GM08714 (cell line): ENCODE data around the gene THRSP.

ENCODE experiments used
- H3K4me3 ChIP-seq: fragments of 200-500 bp; sonication (Bioruptor generic); 2 replicates; pipeline ENCODE4 v1.5.1; 2014; ENCODE audit warnings: mild to moderate bottlenecking, low read length, inconsistent platforms
- ZNF274 ChIP-seq: IDR thresholded peaks from 2 replicates; pipeline ENCODE4 v1.6.1; 2012; ENCODE audit warnings: mild to moderate bottlenecking, low read depth, low read length

THRSP gene

DNA sequence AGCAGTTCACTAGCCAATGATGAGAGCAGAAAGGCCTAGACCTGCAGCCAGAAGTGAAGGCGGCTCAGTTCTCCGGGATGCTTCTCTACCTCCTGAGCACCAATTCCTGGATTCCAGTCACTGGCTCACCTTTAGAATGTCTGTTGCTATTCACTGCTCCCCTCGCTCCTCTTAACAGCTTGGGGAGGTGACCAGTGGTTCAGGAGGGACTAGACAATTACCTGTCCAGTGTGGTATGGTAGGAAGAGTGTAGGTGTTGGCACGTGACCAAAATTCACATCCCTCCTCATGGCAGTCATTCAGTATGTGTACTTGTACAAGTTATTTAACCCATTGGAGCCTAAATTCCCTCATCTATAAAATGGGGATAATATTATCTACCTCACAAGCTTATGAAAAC, 4.0 kb downstream of the THRSP start:
- no peak overlapping the region for H3K4me3 ChIP-seq
- TF ChIP-seq ZNF274, result no peak

DNA sequence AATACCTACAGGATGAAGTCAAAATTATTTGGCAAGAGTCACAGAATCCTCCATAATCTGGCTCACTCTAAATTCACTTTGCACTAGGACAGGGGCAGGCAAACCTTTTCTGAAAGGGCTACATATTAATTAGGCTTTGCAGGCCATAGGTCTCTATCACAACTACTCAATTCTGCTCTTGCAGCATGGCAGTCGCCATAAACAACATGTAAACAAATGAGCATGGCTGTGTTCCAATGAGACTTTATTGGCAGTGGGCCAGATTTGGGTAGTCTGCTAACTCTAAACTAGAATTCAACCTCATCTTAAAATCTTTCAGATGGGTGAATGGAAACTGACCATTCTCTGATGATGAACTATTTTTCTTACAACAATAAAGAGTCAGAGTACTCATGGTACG, 5.8 kb downstream of the THRSP start:
- no peak overlapping the region for H3K4me3 ChIP-seq
- TF ChIP-seq ZNF274, result no peak

DNA sequence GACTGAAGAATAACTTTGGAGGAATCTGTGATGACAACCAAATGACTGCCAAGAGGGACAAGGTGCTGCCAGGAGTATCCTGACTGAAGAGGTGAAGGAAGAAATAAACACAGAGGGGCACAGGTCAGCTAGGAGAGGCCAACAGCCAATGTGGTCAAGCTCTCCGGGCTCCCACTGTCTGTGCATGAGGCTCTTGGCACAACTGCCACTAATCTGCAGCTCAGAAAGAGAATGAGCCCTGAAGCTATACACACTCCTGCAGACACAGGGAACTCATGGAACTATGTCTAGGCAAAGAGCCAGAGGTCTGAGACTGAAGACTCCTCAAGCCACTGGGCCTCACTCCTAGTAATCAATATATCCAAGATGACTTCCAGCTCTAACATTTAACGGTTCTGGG, 7.0 kb downstream of the THRSP start:
- TF ChIP-seq ZNF274, result no peak
- no peak overlapping the region for H3K4me3 ChIP-seq

DNA sequence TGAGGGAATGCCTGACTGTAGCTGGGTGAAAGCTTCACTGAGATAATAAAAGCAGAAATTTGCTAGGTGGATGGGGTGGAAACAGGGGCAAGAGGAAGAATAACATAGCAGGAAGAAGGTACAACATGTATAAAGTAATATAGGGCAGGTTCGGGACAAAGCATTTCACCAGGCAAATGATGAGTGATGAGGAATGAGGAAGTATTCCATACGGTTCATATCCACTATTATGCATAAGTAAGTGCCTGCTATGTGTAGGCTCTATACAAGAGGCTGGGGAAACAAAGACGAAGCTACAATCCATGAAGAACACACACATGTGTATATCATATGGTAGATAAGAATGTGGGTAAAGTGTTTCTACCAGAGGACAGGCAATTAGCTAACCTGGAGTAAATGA, 8.1 kb downstream of the THRSP start:
- H3K4me3 ChIP-seq, result no peak overlapping the region
- no peak for TF ChIP-seq ZNF274

DNA sequence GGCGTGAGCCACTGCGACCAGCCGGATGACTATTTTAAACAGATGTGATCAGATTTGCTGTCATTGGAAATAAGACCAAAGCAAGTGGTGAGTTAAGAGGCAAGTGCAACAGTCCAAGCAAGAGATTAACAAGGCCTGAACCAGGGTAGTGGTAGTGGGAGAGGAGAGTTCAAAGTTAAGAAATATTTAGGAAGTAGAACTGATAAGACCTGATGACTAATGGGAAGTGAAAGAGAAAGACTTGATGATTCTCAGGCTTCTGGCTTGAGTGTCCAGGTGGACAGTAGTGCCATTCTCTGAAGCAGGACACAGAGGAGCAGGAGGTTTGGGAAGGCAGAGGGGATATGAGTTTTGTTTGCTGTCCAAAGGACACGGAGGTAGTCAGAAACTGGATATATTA, 8.8 kb downstream of the THRSP start:
- H3K4me3 ChIP-seq, result no peak overlapping the region
- no peak for TF ChIP-seq ZNF274

DNA sequence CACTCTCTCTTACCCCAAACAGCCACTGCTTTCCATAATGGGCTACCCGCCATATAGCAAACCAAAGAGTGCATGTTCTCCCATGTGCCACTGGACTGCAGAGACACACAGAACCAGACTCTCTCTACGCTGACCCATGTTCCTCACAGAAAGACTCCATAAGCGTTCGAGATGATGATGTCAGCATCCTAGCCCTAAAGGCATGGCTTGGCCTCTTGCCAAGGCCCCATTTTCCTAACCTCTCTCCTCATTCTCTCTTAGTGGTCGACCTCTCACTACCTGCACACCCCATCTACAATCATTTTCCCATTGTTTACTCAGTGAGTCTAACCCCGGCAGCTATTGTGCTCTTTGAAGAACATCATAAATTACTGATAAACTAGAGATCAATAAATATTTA, 11.1 kb downstream of the THRSP start:
- no peak overlapping the region for H3K4me3 ChIP-seq
- TF ChIP-seq ZNF274, result no peak

DNA sequence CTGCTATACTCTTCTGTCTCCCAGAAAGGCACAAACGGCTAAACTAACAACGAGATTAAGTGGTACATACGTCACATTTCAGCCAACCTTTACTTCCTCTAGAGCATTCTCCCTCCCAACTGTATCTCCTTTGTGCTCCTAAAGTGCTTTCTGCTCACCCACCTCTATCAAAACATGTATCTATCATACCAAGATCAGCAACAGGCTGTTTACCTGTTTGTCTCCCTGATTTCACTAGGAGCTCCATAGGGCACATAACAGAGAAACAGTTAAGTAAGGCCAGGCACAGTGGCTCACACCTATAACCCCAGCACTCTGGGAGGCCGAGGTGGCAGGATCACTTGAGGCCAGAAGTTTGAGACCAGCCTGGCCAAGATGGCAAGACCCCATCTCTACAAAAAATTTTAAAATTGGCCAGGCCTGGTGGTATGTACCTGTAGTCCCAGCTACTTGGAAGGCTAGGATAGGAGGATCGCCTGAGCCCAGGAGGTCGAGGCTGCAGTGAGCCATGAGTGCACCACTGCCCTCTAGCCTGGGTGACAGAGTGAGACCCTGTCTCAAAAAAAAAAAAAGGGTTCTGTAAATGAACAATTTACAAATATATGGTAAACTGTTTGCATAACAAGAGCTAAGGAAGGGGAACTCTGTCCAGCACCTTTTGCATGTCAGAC, 13.2 kb downstream of the THRSP start:
- H3K4me3 ChIP-seq, result no peak overlapping the region

DNA sequence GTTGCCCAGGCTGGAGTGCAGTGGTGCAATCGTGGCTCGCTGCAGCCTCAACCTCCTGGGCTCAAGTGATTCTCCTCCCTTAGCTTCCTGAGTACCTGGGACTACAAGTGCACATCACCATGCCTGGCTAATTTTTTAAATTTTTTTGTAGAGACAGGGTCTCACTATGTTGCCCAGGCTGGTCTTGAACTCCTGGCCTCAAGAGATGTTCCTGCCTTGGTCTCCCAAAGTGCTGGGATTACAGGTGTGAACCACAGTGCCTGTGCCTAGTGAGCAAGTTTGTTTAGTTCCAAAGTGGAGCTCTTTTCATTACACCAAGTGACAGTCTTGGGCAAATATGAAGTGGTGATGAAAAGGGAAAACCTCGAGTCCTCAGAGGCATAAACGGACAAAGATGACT, 13.9 kb downstream of the THRSP start:
- H3K4me3 ChIP-seq, result peak overlapping the region; percentile 84; the same call in 1 of the 2 replicates

More for the DNA sequence above, 13.2 kb downstream of the THRSP start:
- no peak for TF ChIP-seq ZNF274

DNA sequence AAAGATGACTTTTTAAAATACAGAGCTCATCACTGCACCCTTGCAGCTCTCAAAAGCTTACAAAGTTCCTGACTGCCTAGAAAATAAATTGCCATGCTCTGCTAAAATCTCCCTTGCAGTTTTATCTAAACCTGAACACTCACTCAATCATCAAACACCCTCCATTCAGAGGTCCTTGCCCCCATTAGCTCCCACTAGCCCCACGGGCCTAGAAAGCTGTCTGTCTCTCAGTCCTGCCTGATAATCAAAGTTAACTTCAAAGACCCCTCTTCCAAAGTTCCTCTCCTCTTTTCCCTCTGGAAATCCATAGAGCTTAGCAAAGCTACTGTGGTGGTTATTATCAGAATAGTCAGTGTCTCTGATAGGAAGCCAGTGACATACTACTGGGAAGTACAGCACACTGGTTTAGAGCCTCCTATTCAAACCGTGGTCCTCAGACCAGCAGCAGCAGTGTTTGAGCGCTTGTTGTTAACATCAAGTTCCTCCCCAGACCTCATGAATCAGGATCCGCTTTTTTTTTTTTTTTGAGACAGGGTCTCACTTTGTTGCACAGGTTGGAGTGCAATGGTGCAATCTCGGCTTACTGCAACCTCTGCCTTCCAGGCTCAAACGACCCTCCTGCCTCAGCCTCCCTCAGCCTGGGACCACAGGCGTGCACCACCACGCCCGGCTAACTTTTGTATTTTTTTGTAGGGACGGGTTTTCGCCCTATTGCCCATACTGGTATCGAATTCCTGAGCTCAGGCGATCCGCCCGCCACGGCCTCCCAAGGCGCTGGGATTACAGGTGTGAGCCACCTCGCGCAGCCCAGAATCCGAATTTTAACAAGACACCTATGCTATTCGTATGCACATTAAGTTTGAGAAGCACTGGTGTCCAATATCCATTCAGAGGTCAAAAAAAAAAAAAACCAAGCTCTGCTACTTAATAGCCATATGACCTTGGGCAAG, 14.8 kb downstream of the THRSP start:
- no peak for TF ChIP-seq ZNF274
- peak overlapping the region; percentile 84 for H3K4me3 ChIP-seq

DNA sequence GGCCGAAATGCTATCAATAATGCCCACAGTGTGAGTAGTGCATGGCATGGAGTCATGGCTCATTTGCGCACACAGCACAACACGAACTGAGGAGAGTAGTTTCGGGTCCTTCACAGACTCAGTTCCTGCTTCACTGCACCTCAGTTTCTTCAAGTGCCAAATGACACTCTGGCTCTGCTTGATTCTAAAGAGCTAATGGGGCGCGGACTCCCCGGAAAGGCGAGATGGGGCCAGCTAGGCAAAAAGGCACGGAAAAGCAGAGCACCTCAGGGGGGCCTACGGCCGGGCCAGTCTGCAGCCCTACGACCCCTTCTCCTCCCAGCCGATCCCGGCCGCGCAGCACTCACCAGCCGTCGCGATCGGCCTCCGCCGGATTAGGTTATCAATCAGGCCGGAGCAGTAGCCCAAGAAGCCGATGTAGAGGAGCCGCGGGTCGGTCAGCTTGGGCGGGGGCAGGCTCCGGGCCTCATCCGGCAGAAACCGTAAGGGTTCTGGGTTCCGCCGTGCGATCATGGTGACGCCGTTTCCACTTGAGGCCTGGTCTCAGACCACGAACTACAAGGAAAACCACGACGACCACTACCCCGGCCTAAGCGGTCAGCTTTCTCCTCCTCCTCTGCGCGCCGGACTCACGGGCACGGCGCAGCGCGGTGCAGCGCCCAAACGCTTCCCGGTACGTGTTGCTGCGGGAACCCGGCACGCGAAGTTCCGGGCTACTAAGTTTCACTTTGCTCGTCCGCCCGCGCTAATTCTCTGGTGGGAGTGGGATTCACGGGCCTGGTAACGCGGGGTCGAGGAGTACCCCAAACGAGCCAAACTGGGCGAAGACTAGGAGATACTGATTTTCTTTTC, 15.8 kb downstream of the THRSP start, which contains the start of gene NDUFC2:
TSS of gene NDUFC2 (minus strand) at position 631 of the 852 bp plus-strand sequence. CDS start at position 513, 118 bp downstream.
- peak within 1 kb of the TSS; percentile 84 for H3K4me3 ChIP-seq

DNA sequence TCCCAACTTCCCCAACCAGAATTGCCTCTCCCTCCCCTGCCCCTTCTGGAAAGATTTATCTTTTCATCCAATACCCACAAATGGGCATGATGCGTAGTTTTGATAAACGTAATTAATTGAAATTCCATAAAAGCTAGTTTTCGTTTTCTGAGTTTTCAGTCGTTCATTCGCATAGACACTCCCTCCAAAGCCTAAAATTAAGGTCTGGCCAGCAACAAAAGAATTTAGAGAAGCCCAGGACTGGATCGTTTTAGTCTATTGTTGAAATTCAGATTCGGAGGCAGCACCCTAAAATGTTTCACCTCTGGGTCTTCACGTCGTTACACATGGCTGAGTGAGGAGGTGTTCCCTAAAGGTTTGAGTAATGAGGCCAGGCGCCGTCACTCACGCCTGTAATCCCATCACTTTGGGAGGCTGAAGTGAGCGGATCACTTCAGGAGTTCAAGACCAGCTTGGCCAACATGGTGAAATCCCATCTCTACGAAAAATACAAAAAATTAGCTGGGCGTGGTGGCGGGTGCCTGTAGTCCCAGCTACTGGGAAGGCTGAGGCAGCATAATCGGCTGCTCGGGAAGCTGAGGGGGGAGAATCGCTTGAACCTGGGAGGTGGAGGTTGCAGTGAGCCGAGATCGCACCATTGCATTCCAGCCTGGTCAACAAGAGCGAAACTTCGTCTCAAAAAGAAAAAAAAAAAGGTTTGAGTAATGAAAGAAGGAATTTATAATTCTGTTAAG, 16.6 kb downstream of the THRSP start:
- H3K4me3 ChIP-seq, result peak overlapping the region; percentile 84
- no peak for TF ChIP-seq ZNF274

More for the DNA sequence above, 15.8 kb downstream of the THRSP start, which contains the start of gene NDUFC2:
- no peak for TF ChIP-seq ZNF274

DNA sequence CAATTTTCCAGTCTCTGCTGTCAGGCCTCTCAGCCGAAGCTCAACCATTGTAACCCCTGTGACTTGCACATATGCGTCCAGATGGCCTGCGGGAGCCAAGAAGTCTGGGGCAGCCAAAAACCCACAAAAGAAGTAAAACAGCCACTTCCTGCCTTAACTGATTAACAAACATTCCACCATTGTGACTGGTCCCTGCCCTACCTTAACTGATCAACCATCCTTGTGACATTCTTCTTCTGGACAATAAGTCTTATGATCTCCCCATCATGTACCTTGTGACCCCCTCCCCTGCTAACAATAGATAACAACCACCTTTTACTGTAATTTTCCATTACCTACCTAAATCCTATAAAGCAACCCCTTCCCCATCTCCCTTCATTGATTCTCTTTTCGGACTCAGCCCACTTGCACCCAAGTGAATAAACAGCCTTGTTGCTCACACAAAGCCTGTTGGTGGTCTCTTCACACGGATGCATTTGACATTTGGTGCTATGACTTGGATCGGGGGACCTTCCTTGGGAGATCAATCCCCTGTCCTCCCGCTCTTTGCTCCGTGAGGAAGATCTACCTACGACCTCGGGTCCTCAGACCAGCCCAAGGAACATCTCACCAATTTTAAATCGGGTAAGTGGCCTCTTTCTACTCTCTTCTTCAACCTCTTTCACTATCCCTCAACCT, 17.3 kb downstream of the THRSP start:
- no peak overlapping the region for H3K4me3 ChIP-seq
- TF ChIP-seq ZNF274, result no peak

DNA sequence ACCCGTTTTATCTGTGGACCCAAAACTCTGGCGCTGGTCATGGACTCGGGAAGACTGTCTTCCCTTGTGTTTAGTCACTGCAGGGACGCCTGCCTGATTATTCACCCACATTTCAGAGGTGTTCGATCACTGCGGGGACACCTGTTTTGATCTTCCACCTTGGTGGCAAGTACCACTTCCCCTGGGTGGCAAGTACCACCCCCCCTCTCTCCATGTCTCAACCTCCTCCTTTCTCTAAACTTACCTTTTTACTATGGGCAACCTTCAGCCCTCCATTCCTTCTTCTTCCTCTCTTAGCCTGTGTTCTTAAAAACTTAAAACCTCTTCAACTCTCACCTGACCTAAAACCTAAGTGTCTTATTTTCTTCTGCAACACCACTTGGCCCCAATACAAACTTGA, 17.9 kb downstream of the THRSP start:
- TF ChIP-seq ZNF274, result no peak
- no peak overlapping the region for H3K4me3 ChIP-seq
